ENCODE results near the gene SVIL.

SVIL gene

GRCh38 chr10:29546773-29547313 lies 87.9 kb downstream of the SVIL start:
- TF ChIP-seq EZH2phosphoT487 (IDR thresholded peaks at IDR 0.05; ENCODE audit: borderline replicate concordance) (no peak), CTCF (conservative IDR thresholded peaks at IDR 0.05; ENCODE audit: low read length) (no peak)
- peaks cover 14% of the 10 kb centered on the region; the same call in 1 of the 2 replicates for H3K36me3 ChIP-seq (ENCODE audit: insufficient read depth, low read length)
- H3K4me2 ChIP-seq (ENCODE audit: low read depth, low read length, poor library complexity, severe bottlenecking): no peak overlapping the region

GRCh38 chr10:29545122-29545521 lies 89.6 kb downstream of the SVIL start:
- no peak overlapping the region for H2AFZ ChIP-seq (ENCODE audit: low read length)
- H3K36me3 ChIP-seq (ENCODE audit: insufficient read depth, low read length): peaks cover 2% of the 10 kb centered on the region; the same call in 1 of the 2 replicates
- no peaks in the 10 kb centered on the region; the same call in 1 of the 2 replicates for H3K79me2 ChIP-seq (ENCODE audit: insufficient read depth, low read length)

More at GRCh38 chr10:29546773-29547313, 87.9 kb downstream of the SVIL start:
- no peak overlapping the region for H3K9ac ChIP-seq (ENCODE audit: low read depth, low read length, poor library complexity, severe bottlenecking)
- no peaks in the 10 kb centered on the region for H3K27me3 ChIP-seq (ENCODE audit: insufficient read depth, low read length, poor library complexity, severe bottlenecking)
- H3K9me2 ChIP-seq (replicated peaks; ENCODE audit: low read depth, low read length): no peaks in the 10 kb centered on the region
- peaks cover 24% of the 10 kb centered on the region for H3K4me1 ChIP-seq (ENCODE audit: insufficient read depth, low read length, poor library complexity, severe bottlenecking)
- no peaks in the 10 kb centered on the region for H4K20me1 ChIP-seq (ENCODE audit: insufficient read depth, low read length, poor library complexity, severe bottlenecking)
- no peaks in the 10 kb centered on the region for H3F3A ChIP-seq (ENCODE audit: low read depth)
- H3K79me2 ChIP-seq (ENCODE audit: insufficient read depth, low read length): no peaks in the 10 kb centered on the region; the same call in 1 of the 2 replicates
- H3K4me3 ChIP-seq (ENCODE audit: low read length, poor library complexity, severe bottlenecking): no peak overlapping the region
- no peak overlapping the region for H2AFZ ChIP-seq (ENCODE audit: low read length)
- H3K9me3 ChIP-seq (ENCODE audit: insufficient read depth, low read depth, low read length): no peaks in the 10 kb centered on the region

GRCh38 chr10:29543715-29544114 lies 91.1 kb downstream of the SVIL start:
- Histone ChIP-seq H3K27me3 (ENCODE audit: insufficient read depth, low read length, poor library complexity, severe bottlenecking) (no peaks in the 10 kb centered on the region), H3K4me2 (ENCODE audit: low read depth, low read length, poor library complexity, severe bottlenecking) (no peak overlapping the region), H3K9ac (ENCODE audit: low read depth, low read length, poor library complexity, severe bottlenecking) (no peak overlapping the region), H3K9me2 (replicated peaks; ENCODE audit: low read depth, low read length) (no peaks in the 10 kb centered on the region), H3K4me3 (ENCODE audit: low read length, poor library complexity, severe bottlenecking) (no peak overlapping the region), H2AFZ (ENCODE audit: low read length) (no peak overlapping the region), H3K36me3 (ENCODE audit: insufficient read depth, low read length) (no peaks in the 10 kb centered on the region), H3K79me2 (ENCODE audit: insufficient read depth, low read length) (no peaks in the 10 kb centered on the region; the same call in 1 of the 2 replicates), H4K20me1 (ENCODE audit: insufficient read depth, low read length, poor library complexity, severe bottlenecking) (no peaks in the 10 kb centered on the region), H3F3A (ENCODE audit: low read depth) (no peaks in the 10 kb centered on the region), H3K4me1 (ENCODE audit: insufficient read depth, low read length, poor library complexity, severe bottlenecking) (peaks cover 23% of the 10 kb centered on the region), H3K9me3 (ENCODE audit: insufficient read depth, low read depth, low read length) (no peaks in the 10 kb centered on the region)
- TF ChIP-seq EZH2phosphoT487 (IDR thresholded peaks at IDR 0.05; ENCODE audit: borderline replicate concordance) (no peak), CTCF (conservative IDR thresholded peaks at IDR 0.05; ENCODE audit: low read length) (no peak)

More at GRCh38 chr10:29545122-29545521, 89.6 kb downstream of the SVIL start:
- Histone ChIP-seq H3K9ac (ENCODE audit: low read depth, low read length, poor library complexity, severe bottlenecking) (no peak overlapping the region), H3K4me2 (ENCODE audit: low read depth, low read length, poor library complexity, severe bottlenecking) (no peak overlapping the region), H4K20me1 (ENCODE audit: insufficient read depth, low read length, poor library complexity, severe bottlenecking) (no peaks in the 10 kb centered on the region), H3K4me3 (ENCODE audit: low read length, poor library complexity, severe bottlenecking) (no peak overlapping the region), H3K9me2 (replicated peaks; ENCODE audit: low read depth, low read length) (no peaks in the 10 kb centered on the region), H3K9me3 (ENCODE audit: insufficient read depth, low read depth, low read length) (no peaks in the 10 kb centered on the region), H3K4me1 (ENCODE audit: insufficient read depth, low read length, poor library complexity, severe bottlenecking) (peaks cover 24% of the 10 kb centered on the region), H3F3A (ENCODE audit: low read depth) (no peaks in the 10 kb centered on the region), H3K27me3 (ENCODE audit: insufficient read depth, low read length, poor library complexity, severe bottlenecking) (no peaks in the 10 kb centered on the region)
- no peak for TF ChIP-seq CTCF (conservative IDR thresholded peaks at IDR 0.05; ENCODE audit: low read length)
- TF ChIP-seq EZH2phosphoT487 (IDR thresholded peaks at IDR 0.05; ENCODE audit: borderline replicate concordance): no peak
